SH-SY5Y (cell line): ENCODE data around the gene ATP8B4.

Experiments
- GATA2 ChIP-seq: IDR thresholded peaks from 2 replicates; pipeline ENCODE4 v1.6.1; 2011; ENCODE audit warnings: mild to moderate bottlenecking, low read depth, low read length
- GATA3 ChIP-seq: IDR thresholded peaks from 2 replicates; pipeline ENCODE4 v1.6.1; 2011; ENCODE audit warnings: low read depth, mild to moderate bottlenecking, low read length, moderate library complexity

GRCh38 chr15:49898097-49898496 lies 220.9 kb downstream of the ATP8B4 start:
- TF ChIP-seq GATA2 (no peak), GATA3 (no peak)
